ENCODE data around the gene APOD. TPM values are rescaled to one million over a fixed set of nuclear protein-coding genes. Genes with fewer than 3 reads are reported as not detected.

APOD gene
- total RNA-seq, 3 donors from 2014 or later (not counting 1 experiment from before 2014, with no cell fraction given) = not detected

DNA sequence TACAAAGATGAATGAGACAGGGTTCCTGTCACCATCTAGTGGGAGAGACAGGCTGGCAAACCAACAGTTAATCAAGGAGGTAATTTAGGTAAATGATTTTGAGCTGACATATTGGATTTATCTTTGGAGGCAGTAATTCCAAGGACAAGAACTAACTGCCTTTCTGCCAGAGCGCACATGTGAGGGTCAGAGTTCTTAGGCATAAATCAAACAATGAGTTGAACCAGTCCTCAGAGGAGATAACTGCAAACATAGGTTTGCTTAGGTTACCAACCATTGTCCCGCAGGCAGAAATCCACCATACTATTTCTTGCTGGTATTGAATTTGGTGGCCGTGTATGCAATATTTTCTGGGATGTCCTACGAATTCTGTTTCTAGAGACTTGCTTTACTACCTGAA, 26.4 kb downstream of the APOD start:
- Mint-ChIP-seq H3K27me3 (ENCODE audit: low read depth in 2 of 2) (no peaks in the 10 kb centered on the region), H3K36me3 (no peaks in the 10 kb centered on the region), H3K4me3 (no peak overlapping the region), H3K27ac (no peak overlapping the region), H3K4me1 (peaks cover 0 to 10% of the 10 kb centered on the region in 2 donors), H3K9me3 (no peaks in the 10 kb centered on the region)
- Histone ChIP-seq H3K9me3 (ENCODE audit: control insufficient read depth, insufficient read depth, low read length) (no peaks in the 10 kb centered on the region), H3K36me3 (ENCODE audit: control insufficient read depth, insufficient read depth, low read length) (no peaks in the 10 kb centered on the region), H3K4me3 (ENCODE audit: low read length) (no peak overlapping the region), H3K27me3 (ENCODE audit: control insufficient read depth, insufficient read depth, low read length) (no peaks in the 10 kb centered on the region), H3K27ac (ENCODE audit: low read length) (no peak overlapping the region), H3K4me1 (ENCODE audit: control insufficient read depth, insufficient read depth, low read length) (peaks cover 9% of the 10 kb centered on the region)
- DNase-seq (no peak), ATAC-seq (no peak)
- 93% methylated on average over 2 of the region's 4 CpGs for WGBS (ENCODE audit: insufficient coverage)
- intact Hi-C loops (cut with micrococcal nuclease) = no loop called here
- TF ChIP-seq, protein P1, sequence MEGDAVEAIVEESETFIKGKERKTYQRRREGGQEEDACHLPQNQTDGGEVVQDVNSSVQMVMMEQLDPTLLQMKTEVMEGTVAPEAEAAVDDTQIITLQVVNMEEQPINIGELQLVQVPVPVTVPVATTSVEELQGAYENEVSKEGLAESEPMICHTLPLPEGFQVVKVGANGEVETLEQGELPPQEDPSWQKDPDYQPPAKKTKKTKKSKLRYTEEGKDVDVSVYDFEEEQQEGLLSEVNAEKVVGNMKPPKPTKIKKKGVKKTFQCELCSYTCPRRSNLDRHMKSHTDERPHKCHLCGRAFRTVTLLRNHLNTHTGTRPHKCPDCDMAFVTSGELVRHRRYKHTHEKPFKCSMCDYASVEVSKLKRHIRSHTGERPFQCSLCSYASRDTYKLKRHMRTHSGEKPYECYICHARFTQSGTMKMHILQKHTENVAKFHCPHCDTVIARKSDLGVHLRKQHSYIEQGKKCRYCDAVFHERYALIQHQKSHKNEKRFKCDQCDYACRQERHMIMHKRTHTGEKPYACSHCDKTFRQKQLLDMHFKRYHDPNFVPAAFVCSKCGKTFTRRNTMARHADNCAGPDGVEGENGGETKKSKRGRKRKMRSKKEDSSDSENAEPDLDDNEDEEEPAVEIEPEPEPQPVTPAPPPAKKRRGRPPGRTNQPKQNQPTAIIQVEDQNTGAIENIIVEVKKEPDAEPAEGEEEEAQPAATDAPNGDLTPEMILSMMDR (IDR thresholded peaks at IDR 0.05) = no peak

DNA sequence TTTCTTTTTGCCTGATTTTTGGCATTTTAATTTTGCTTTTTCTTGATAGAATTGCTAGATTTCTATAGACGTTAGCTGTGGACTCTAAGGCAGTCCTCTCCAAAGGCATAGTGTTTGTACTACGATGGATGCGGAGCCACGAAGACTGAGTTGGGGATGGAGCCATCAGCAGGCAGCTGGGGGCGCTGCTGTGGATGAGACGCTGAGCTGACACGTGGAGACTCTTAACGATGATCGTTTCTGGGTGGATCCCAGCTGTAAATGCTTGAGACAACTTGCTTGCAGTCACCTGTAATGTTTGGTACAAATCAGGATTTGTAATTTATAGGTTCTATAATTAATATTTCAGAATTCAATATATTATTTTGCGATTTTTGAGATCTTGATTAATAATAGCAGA, 27.4 kb downstream of the APOD start:
- Mint-ChIP-seq H3K36me3 (no peaks in the 10 kb centered on the region), H3K9me3 (no peaks in the 10 kb centered on the region), H3K27ac (no peak overlapping the region), H3K27me3 (ENCODE audit: low read depth in 2 of 2) (no peaks in the 10 kb centered on the region), H3K4me1 (peaks cover 4 to 15% of the 10 kb centered on the region in 2 donors), H3K4me3 (no peak overlapping the region)
- TF ChIP-seq, protein P1 (IDR thresholded peaks at IDR 0.05) = no peak
- H3K4me1 ChIP-seq (ENCODE audit: control insufficient read depth, insufficient read depth, low read length) = peaks cover 18% of the 10 kb centered on the region
- H3K36me3 ChIP-seq (ENCODE audit: control insufficient read depth, insufficient read depth, low read length) = no peaks in the 10 kb centered on the region
- intact Hi-C loops (cut with micrococcal nuclease) = no loop called here
- H3K4me3 ChIP-seq (ENCODE audit: low read length) = no peak overlapping the region
- DNase-seq = peak in 1 of 2 donors; percentile 62
- peak in 2 of 3 donors; percentile 62 to 67 for ATAC-seq
- H3K27me3 ChIP-seq (ENCODE audit: control insufficient read depth, insufficient read depth, low read length) = no peaks in the 10 kb centered on the region
- H3K9me3 ChIP-seq (ENCODE audit: control insufficient read depth, insufficient read depth, low read length) = no peaks in the 10 kb centered on the region
- H3K27ac ChIP-seq (ENCODE audit: low read length) = no peak overlapping the region
- 54% methylated on average over 9 of the region's 10 CpGs for WGBS (ENCODE audit: insufficient coverage)

DNA sequence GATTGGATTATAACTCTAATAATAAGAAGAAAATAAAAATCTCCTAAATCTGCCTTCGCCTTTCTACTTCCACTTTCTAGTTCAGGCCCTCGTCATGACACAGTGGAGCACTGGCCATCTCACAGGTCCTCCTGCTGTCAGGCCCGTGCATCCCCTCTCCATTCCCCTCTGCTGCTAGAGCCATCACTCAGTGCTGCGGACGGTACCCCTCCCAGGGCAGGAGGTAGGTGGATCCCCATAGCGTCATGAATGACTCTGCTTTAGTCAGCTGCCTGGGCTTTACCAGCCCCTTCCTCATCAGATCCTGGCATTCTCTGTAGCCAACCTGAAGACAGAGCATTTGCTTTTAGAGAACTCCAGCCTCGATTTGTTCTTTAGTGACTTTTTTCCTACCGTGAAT, 28.6 kb downstream of the APOD start:
- Histone ChIP-seq H3K4me3 (ENCODE audit: low read length) (no peak overlapping the region), H3K27ac (ENCODE audit: low read length) (no peak overlapping the region), H3K27me3 (ENCODE audit: control insufficient read depth, insufficient read depth, low read length) (no peaks in the 10 kb centered on the region), H3K4me1 (ENCODE audit: control insufficient read depth, insufficient read depth, low read length) (peaks cover 29% of the 10 kb centered on the region), H3K9me3 (ENCODE audit: control insufficient read depth, insufficient read depth, low read length) (no peaks in the 10 kb centered on the region), H3K36me3 (ENCODE audit: control insufficient read depth, insufficient read depth, low read length) (no peaks in the 10 kb centered on the region)
- intact Hi-C loops (cut with micrococcal nuclease) = no loop called here
- TF ChIP-seq, protein P1 (IDR thresholded peaks at IDR 0.05) = no peak
- H3K27ac Mint-ChIP-seq = no peak overlapping the region
- H3K9me3 Mint-ChIP-seq = no peaks in the 10 kb centered on the region
- WGBS (ENCODE audit: insufficient coverage) = 89% methylated on average over 8 of the region's 8 CpGs
- no peaks in the 10 kb centered on the region for H3K36me3 Mint-ChIP-seq
- no peaks in the 10 kb centered on the region for H3K27me3 Mint-ChIP-seq (ENCODE audit: low read depth in 2 of 2)
- H3K4me3 Mint-ChIP-seq = no peak overlapping the region
- DNase-seq = peak in 1 of 2 donors; percentile 52
- no peak for ATAC-seq
- H3K4me1 Mint-ChIP-seq = peaks cover 16 to 28% of the 10 kb centered on the region in 2 donors

DNA sequence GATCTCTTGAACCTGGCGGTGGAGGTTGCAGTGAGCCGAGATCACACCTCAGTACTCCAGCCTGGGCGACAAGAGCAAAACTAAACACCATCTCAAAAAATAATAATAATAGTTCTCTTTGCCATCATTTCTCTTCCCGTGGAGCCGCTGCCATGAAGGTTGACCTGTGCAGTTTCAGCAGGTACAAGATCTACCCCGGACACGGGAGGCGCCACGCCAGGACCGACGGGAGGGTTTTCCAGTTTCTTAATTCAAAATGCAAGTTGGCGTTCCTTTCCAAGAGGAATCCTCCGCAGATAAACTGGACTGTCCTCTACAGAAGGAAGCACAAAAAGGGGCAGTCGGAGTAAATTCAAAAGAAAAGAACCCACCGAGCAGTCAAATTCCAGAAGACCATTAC, 29.3 kb downstream of the APOD start:
- Mint-ChIP-seq H3K4me1 (peaks cover 22 to 33% of the 10 kb centered on the region in 2 donors), H3K27me3 (ENCODE audit: low read depth in 2 of 2) (no peaks in the 10 kb centered on the region), H3K9me3 (no peaks in the 10 kb centered on the region), H3K27ac (no peak overlapping the region), H3K4me3 (no peak overlapping the region), H3K36me3 (no peaks in the 10 kb centered on the region)
- Histone ChIP-seq H3K27me3 (ENCODE audit: control insufficient read depth, insufficient read depth, low read length) (no peaks in the 10 kb centered on the region), H3K9me3 (ENCODE audit: control insufficient read depth, insufficient read depth, low read length) (no peaks in the 10 kb centered on the region), H3K4me1 (ENCODE audit: control insufficient read depth, insufficient read depth, low read length) (peaks cover 36% of the 10 kb centered on the region), H3K36me3 (ENCODE audit: control insufficient read depth, insufficient read depth, low read length) (no peaks in the 10 kb centered on the region), H3K4me3 (ENCODE audit: low read length) (no peak overlapping the region), H3K27ac (ENCODE audit: low read length) (no peak overlapping the region)
- WGBS (ENCODE audit: insufficient coverage) = 97% methylated on average over 15 of the region's 15 CpGs
- intact Hi-C loops (cut with micrococcal nuclease) = no loop called here
- DNase-seq (no peak), ATAC-seq (no peak)
- TF ChIP-seq, protein P1 (IDR thresholded peaks at IDR 0.05) = no peak

Measured in natural killer cell (primary cell).